ENCODE data around the gene KRT16.
"Not testable (repeated sequence)": the region's sequence is repeated elsewhere in the genome, so short reads cannot be mapped to it uniquely, and the experiment has no call there.

DNA sequence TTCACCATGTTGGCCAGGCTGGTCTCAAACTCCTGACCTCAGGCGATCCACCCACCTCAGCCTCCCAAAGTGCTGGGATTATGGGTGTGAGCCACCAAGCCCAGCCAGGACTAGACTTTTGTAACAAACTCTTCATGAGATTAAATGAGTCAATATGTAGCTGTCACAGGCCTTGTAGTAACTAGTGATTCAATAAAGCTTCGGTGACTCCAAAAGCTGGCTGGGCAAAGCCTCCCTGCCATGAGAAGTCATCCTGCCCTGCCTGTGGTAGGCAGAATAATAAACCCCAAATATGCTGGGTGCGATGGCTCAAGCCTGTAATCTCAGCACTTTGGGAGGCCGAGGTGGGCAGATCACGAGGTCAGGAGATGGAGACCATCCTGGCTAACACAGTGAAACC lies 28.0 kb upstream of the KRT16 start:
- TF ChIP-seq, protein P1, sequence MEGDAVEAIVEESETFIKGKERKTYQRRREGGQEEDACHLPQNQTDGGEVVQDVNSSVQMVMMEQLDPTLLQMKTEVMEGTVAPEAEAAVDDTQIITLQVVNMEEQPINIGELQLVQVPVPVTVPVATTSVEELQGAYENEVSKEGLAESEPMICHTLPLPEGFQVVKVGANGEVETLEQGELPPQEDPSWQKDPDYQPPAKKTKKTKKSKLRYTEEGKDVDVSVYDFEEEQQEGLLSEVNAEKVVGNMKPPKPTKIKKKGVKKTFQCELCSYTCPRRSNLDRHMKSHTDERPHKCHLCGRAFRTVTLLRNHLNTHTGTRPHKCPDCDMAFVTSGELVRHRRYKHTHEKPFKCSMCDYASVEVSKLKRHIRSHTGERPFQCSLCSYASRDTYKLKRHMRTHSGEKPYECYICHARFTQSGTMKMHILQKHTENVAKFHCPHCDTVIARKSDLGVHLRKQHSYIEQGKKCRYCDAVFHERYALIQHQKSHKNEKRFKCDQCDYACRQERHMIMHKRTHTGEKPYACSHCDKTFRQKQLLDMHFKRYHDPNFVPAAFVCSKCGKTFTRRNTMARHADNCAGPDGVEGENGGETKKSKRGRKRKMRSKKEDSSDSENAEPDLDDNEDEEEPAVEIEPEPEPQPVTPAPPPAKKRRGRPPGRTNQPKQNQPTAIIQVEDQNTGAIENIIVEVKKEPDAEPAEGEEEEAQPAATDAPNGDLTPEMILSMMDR (IDR thresholded peaks at IDR 0.05): not testable (repeated sequence)
- not testable (repeated sequence) for TF ChIP-seq POLR2A, EP300 (IDR thresholded peaks at IDR 0.05)
